ENCODE measurements around the gene CNPPD1. TPM values are rescaled to one million over a fixed set of nuclear protein-coding genes. Genes with fewer than 3 reads are reported as not detected.
A peak's percentile ranks its signal among the peaks of the same experiment; 100 is the strongest.

Gene CNPPD1
- total RNA-seq, 1 experiment from 2014 or later: 38.2 TPM

- H3K27ac ChIP-seq (ENCODE audit: low read length): no peak overlapping the region
- no peaks in the 10 kb centered on the region for H3K9me3 ChIP-seq (ENCODE audit: low read length)
- H2AFZ ChIP-seq (ENCODE audit: low read length): no peak overlapping the region
- intact Hi-C loops (cut with micrococcal nuclease): no loop called here
- no TSS peak for BruUV-seq (replicated peaks)
- no peaks in the 10 kb centered on the region for H3F3A ChIP-seq (ENCODE audit: low read length, unreplicated experiment)
- H3K9me2 ChIP-seq (replicated peaks; ENCODE audit: low read length): no peaks in the 10 kb centered on the region
- POLR2A ChIA-PET (ENCODE audit: unreplicated experiment): no interaction called here
- TF ChIP-seq EZH2phosphoT487 (IDR thresholded peaks at IDR 0.05; ENCODE audit: borderline replicate concordance, low read length) (no peak), CTCF (conservative IDR thresholded peaks at IDR 0.05; ENCODE audit: low read depth, low read length) (no peak), EZH2 (IDR thresholded peaks at IDR 0.05; ENCODE audit: low read length, unreplicated experiment) (no peak)
- peak; percentile 0 for DNase-seq
- no peak overlapping the region for H3K4me3 ChIP-seq (ENCODE audit: low read length)
- no peaks in the 10 kb centered on the region for H3K27me3 ChIP-seq (ENCODE audit: low read length)
- H3K79me2 ChIP-seq (ENCODE audit: low read length): no peaks in the 10 kb centered on the region
- CTCF ChIA-PET: no interaction called here
- no peak for ATAC-seq
- no peaks in the 10 kb centered on the region for H3K4me1 ChIP-seq (ENCODE audit: insufficient read depth, low read length)
- no peak overlapping the region for H3K9ac ChIP-seq (ENCODE audit: low read length)
- no peaks in the 10 kb centered on the region for H3K36me3 ChIP-seq (ENCODE audit: low read depth, low read length)
- no peaks in the 10 kb centered on the region for H4K20me1 ChIP-seq (ENCODE audit: low read length)
- H3K4me2 ChIP-seq (ENCODE audit: low read length): no peak overlapping the region
Measured at GRCh38 chr2:219197388-219197787, 20.7 kb upstream of the CNPPD1 start.

- no peak overlapping the region for H3K27ac ChIP-seq (ENCODE audit: low read length)
- no peaks in the 10 kb centered on the region for H3F3A ChIP-seq (ENCODE audit: low read length, unreplicated experiment)
- no peak overlapping the region for H3K4me3 ChIP-seq (ENCODE audit: low read length)
- no peaks in the 10 kb centered on the region for H3K9me3 ChIP-seq (ENCODE audit: low read length)
- no peaks in the 10 kb centered on the region for H3K9me2 ChIP-seq (replicated peaks; ENCODE audit: low read length)
- ATAC-seq (no peak), DNase-seq (no peak)
- no peak overlapping the region for H2AFZ ChIP-seq (ENCODE audit: low read length)
- TF ChIP-seq EZH2 (IDR thresholded peaks at IDR 0.05; ENCODE audit: low read length, unreplicated experiment) (no peak), CTCF (conservative IDR thresholded peaks at IDR 0.05; ENCODE audit: low read depth, low read length) (no peak), EZH2phosphoT487 (IDR thresholded peaks at IDR 0.05; ENCODE audit: borderline replicate concordance, low read length) (no peak)
- no peaks in the 10 kb centered on the region for H3K4me1 ChIP-seq (ENCODE audit: insufficient read depth, low read length)
- H3K9ac ChIP-seq (ENCODE audit: low read length): no peak overlapping the region
- no peaks in the 10 kb centered on the region; the same call in 1 of the 2 replicates for H3K36me3 ChIP-seq (ENCODE audit: low read depth, low read length)
- CTCF ChIA-PET: no interaction called here
- no peaks in the 10 kb centered on the region for H4K20me1 ChIP-seq (ENCODE audit: low read length)
- BruUV-seq (replicated peaks): no TSS peak
- H3K79me2 ChIP-seq (ENCODE audit: low read length): no peaks in the 10 kb centered on the region
- intact Hi-C loops (cut with micrococcal nuclease): no loop called here
- H3K4me2 ChIP-seq (ENCODE audit: low read length): no peak overlapping the region
- H3K27me3 ChIP-seq (ENCODE audit: low read length): no peaks in the 10 kb centered on the region
- POLR2A ChIA-PET (ENCODE audit: unreplicated experiment): no interaction called here
Measured at GRCh38 chr2:219186754-219187456, 10.2 kb upstream of the CNPPD1 start.

GRCh38 chr2:219184121-219184520, 7.4 kb upstream of the CNPPD1 start:
- ChIA-PET POLR2A (ENCODE audit: unreplicated experiment) (no interaction called here), CTCF (no interaction called here)
- Histone ChIP-seq H3F3A (ENCODE audit: low read length, unreplicated experiment) (no peaks in the 10 kb centered on the region), H3K4me3 (ENCODE audit: low read length) (no peak overlapping the region), H3K4me1 (ENCODE audit: insufficient read depth, low read length) (peaks cover 6% of the 10 kb centered on the region), H2AFZ (ENCODE audit: low read length) (no peak overlapping the region), H3K9ac (ENCODE audit: low read length) (no peak overlapping the region), H3K79me2 (ENCODE audit: low read length) (peaks cover 18% of the 10 kb centered on the region), H3K27me3 (ENCODE audit: low read length) (no peaks in the 10 kb centered on the region), H3K27ac (ENCODE audit: low read length) (no peak overlapping the region), H4K20me1 (ENCODE audit: low read length) (peaks cover 4% of the 10 kb centered on the region; the same call in 1 of the 2 replicates), H3K4me2 (ENCODE audit: low read length) (no peak overlapping the region), H3K36me3 (ENCODE audit: low read depth, low read length) (peaks cover 16% of the 10 kb centered on the region; the same call in 1 of the 2 replicates), H3K9me2 (replicated peaks; ENCODE audit: low read length) (no peaks in the 10 kb centered on the region), H3K9me3 (ENCODE audit: low read length) (no peaks in the 10 kb centered on the region)
- DNase-seq (no peak), ATAC-seq (no peak)
- intact Hi-C loops (cut with micrococcal nuclease): no loop called here
- no TSS peak for BruUV-seq (replicated peaks)
- TF ChIP-seq CTCF (conservative IDR thresholded peaks at IDR 0.05; ENCODE audit: low read depth, low read length): no peak
- no peak for TF ChIP-seq EZH2phosphoT487 (IDR thresholded peaks at IDR 0.05; ENCODE audit: borderline replicate concordance, low read length)
- no peak for TF ChIP-seq EZH2 (IDR thresholded peaks at IDR 0.05; ENCODE audit: low read length, unreplicated experiment)
